Stimulated activated CD4-positive, alpha-beta T cell treated with anti-CD3 and anti-CD28 coated beads, Interleukin-12 subunit alpha, Interleukin-12 subunit beta, amount 100 ng/mL, for 48 hours (primary cell): ENCODE data around the gene ADAMTS15.

ENCODE experiments used
- DNase-seq, 3 donors: peaks; one replicate each; pipeline ENCODE4 v3.0.0-alpha.2; 2020; ENCODE audit warnings: low read depth in 2 of 3, low spot score in 1 of 3

The ADAMTS15 gene

GRCh38 chr11:130459521-130459920 lies 11.1 kb downstream of the ADAMTS15 start:
- no peak for DNase-seq

GRCh38 chr11:130462101-130462885 lies 13.8 kb downstream of the ADAMTS15 start:
- no peak for DNase-seq

- DNase-seq, result no peak
Observed at GRCh38 chr11:130462931-130463330, 14.5 kb downstream of the ADAMTS15 start.

DNA sequence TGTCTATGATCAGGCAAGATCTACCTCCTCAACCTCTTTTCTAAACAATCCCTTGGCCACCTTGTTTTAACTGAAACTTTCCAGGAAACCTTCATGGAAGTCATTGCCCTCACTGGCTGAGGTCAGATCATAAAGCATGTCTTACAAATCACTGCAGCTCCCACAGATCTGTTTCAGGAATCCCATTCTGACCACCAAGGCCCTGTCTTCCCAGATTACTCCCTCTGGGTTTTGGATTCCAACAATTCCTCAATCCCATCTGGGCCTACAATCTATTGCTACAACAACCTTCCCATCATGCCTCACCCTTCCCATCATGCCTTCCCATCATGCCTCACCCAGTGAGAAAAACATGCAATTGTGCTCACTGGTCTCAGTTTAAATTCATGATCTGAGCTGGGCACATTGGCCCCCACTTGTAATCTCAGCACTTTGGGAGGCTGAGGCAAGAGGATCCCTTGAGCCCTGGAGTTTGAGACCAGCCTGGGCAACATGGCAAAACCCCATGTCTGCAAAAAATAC lies 15.9 kb downstream of the ADAMTS15 start:
- no peak for DNase-seq

GRCh38 chr11:130465263-130465662 lies 16.8 kb downstream of the ADAMTS15 start:
- DNase-seq, result no peak

DNA sequence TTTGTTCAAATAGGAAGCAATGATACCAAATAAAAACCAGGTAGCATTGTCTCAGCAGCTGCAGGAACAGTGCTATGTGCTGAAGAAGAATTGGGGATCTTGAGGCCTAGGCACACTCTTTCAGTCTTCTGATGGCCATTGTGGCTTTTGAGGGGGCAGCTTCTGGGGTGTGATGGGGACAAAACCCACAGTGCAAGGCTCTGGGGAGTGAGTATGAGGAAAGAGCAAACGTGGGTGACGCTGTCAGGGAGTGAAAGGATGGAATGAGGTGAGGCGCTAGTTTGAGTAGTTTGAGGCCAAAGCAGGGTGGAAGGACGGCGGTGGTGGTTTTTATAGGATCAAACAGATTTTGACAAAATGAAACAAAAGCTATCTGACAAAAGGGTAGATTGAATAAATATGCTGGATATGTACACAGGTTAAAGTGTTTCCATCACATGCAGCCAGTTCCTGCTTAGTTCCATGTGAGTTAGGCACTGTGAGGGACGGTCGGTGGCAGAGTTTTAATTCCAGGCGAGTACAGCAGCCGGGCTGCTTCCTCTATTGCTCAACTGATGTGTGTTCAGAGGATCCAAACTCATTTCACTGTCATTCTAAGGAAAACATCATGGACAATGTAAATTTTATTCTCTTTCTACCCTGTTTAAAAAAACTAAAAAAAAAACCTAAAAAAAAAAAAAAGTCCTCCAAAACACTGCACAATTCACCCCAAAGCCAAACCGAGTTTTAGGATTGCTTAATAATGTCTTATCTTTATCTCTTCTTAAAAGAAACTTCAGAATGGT lies 18.9 kb downstream of the ADAMTS15 start:
- DNase-seq, result no peak

- no peak for DNase-seq
Observed at GRCh38 chr11:130469181-130469580, 20.7 kb downstream of the ADAMTS15 start.

GRCh38 chr11:130470832-130471706 lies 22.6 kb downstream of the ADAMTS15 start:
- DNase-seq, result no peak

GRCh38 chr11:130471731-130472433 lies 23.4 kb downstream of the ADAMTS15 start:
- no peak for DNase-seq

- no peak for DNase-seq
Observed at GRCh38 chr11:130472434-130472961, 24.1 kb downstream of the ADAMTS15 start.

DNA sequence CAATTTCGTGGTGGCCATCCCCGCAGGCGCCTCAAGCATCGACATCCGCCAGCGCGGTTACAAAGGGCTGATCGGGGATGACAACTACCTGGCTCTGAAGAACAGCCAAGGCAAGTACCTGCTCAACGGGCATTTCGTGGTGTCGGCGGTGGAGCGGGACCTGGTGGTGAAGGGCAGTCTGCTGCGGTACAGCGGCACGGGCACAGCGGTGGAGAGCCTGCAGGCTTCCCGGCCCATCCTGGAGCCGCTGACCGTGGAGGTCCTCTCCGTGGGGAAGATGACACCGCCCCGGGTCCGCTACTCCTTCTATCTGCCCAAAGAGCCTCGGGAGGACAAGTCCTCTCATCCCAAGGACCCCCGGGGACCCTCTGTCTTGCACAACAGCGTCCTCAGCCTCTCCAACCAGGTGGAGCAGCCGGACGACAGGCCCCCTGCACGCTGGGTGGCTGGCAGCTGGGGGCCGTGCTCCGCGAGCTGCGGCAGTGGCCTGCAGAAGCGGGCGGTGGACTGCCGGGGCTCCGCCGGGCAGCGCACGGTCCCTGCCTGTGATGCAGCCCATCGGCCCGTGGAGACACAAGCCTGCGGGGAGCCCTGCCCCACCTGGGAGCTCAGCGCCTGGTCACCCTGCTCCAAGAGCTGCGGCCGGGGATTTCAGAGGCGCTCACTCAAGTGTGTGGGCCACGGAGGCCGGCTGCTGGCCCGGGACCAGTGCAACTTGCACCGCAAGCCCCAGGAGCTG lies 24.8 kb downstream of the ADAMTS15 start:
- DNase-seq, result no peak

GRCh38 chr11:130473795-130474377 lies 25.4 kb downstream of the ADAMTS15 start:
- DNase-seq, result no peak

DNA sequence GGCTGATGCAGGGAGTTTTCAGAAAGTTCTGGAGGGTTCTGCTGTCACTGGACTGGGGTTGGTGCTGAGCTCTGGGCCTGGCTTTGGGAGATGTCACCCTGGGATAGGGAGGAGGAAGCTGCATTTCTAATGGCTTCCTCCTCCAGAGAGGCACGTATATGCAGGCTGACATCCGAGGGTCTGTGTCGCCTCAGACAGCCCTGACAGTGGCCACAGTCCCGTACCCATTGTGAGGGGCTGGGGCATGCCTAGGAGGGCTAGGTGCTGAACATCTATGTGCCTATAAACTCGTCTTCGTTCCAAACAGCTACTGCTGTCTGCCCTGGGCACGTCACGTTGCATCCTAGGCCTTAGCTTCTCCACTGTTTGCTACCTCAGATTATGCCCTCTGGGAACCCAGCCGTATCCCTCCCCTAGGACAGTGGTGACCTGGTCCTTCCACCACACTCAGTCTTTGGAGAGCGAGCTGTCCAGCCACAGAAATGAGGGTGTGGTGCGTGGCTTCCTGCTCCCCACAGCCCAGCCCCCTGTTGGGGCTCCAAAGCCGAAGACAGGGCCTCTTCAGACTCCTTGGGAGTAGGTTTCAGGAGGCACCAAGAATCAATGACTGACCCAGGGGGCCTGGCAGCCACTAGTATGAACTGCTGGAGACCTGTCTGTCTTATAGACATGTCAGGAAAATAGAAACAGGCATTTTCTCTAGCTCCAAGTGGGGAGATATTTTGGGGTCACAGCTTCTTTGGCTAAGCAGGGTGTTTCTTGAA lies 26.4 kb downstream of the ADAMTS15 start:
- DNase-seq, result no peak

DNA sequence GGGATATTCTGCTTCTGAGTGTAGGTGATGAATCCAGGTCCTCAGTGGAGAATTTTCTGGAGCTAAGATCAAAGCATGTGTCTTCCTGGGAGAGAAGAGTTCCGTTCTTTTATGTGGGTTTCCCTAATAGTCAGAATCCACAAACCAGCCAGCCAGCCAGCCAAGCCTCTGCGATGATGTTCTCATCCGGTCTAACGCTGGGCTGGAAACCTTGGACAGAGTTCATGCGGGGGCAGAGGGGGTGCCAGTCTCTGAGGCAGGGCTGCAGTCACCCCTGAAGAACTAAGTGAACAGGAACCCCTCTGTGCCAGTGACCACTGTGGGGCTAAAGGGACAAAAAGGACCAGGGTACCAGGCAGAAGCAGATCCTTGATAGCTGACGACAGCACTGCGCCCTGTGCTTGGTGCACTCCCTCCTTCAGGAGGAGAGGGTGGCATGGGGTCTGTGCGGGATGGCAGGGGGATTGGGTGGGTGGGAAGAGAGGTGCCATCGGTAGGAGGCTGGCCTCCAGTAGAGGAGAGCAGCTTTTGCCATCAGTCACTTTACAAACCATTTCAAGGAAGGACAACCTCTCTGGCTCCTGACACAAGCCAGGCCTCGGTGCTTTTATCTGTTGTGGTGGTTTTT lies 27.1 kb downstream of the ADAMTS15 start:
- DNase-seq, result no peak

DNA sequence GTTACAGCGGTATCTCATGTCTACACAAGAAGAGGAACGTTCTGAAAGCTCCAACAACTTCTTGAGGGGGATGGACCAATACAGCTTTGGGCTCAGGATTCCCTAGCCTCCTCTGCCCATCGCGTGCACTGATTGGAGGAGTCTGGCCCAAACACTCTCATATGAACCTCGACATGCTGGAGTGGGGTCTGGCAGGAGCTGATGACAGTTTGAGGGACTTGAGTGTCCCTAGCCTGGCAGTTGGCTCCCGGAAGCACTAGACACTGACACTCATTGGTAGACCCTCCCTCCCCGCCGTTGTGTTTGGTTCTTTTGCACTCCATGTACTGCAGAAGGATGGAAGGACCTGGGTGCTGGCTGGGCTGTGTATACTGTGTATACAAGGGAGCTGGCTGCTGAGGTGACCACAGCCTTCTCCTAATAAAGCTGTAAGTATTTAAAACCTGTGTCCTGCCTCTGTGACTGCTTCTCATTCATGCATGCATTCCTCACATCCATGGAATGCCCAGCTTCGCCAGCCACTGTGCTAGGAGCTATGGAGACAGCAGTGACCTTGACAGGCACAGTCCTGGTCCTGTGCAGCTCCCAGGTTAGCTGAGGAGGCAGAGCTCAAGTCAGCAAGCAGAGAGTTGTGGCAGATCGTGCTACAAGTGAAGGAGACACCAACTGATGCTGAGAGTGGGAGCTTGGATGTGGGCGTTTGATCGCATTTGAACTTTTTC lies 27.9 kb downstream of the ADAMTS15 start:
- no peak for DNase-seq

- DNase-seq, result no peak
Observed at GRCh38 chr11:130476922-130477491, 28.6 kb downstream of the ADAMTS15 start.

DNA sequence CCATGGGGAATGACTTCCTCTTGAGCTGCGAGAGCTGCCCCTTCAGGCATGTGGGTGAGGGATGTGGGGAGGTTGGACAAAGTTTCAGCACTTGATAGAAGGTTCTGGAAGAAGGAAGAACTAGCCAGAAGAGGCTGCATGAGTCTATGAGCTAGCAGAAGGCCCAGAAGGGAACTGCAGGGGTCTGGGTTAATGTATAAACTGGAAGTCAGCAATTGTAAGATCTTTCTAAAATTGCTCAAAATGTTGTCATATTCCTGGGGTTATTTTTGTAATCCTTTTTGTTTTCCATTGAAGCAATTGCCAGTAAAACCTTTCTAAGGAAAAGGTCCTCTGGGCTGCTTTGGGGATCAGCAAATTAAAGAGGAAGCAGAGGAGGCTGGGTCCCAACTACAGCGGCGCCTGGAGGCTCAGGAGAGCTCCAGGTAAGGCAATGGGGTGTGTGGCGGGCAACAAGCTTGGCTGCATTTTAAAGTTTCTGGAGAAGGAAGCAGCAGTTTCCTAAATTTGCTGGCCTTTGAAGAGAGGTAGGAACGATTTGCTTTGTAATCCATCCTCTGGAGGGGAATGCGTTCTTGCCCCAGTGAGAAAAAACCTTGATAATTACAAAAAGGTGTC lies 29.2 kb downstream of the ADAMTS15 start:
- DNase-seq, result no peak
